Central memory CD8-positive, alpha-beta T cell (primary cell): ENCODE results near the gene NPAS2.

Experiments used
- ATAC-seq: fragments of 150-1000 bp; cut with Tn5 transposase; replicated peaks from 2 replicates; pipeline ENCODE4 v1.10.0; 2022; ENCODE audit warnings: mild to moderate bottlenecking, moderate FRiP score, moderate number of reproducible peaks; ENCODE audit not compliant: poor library complexity, severe bottlenecking; ENCODE audit errors: extremely low read depth
- DNase-seq, 2 donors: peaks; one replicate each; pipeline ENCODE4 v3.0.0; 2021; ENCODE audit warnings: low spot score in 2 of 2
- H3K27ac Mint-ChIP-seq: one replicate; pipeline ENCODE4 v1.8.0; 2022; ENCODE audit warnings: low read depth, mild to moderate bottlenecking, moderate library complexity, mixed read lengths
- H3K27me3 Mint-ChIP-seq: one replicate; pipeline ENCODE4 v1.8.0; 2022; ENCODE audit warnings: mixed read lengths
- H3K36me3 Mint-ChIP-seq: one replicate; pipeline ENCODE4 v1.8.0; 2022; ENCODE audit warnings: mild to moderate bottlenecking, moderate library complexity, mixed read lengths; ENCODE audit not compliant: insufficient read depth
- H3K4me1 Mint-ChIP-seq: one replicate; pipeline ENCODE4 v1.8.0; 2022; ENCODE audit warnings: mixed read lengths
- H3K4me3 Mint-ChIP-seq: one replicate; pipeline ENCODE4 v1.8.0; 2022; ENCODE audit warnings: mild to moderate bottlenecking, moderate library complexity, mixed read lengths
- H3K9me3 Mint-ChIP-seq: one replicate; pipeline ENCODE4 v1.8.0; 2022; ENCODE audit warnings: mixed read lengths

Gene NPAS2

DNA sequence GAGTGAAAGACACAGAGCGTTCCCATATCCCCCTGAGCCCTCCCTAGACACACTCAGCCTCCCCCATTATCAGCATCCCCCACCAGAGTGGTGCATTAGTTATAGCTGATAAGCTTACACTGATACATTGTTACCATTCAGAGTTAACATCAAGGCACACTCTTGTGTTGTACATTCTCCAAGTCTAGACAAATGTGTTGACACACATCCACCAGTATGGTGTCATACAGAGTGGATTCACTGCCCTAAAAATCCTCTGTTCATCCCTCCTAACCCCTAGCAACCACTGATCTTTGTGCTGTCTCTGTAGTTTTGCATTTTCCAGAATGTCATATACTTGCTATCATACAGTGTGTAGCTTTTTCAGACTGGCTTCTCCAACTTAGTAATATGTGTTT, 104.2 kb downstream of the NPAS2 start:
- Mint-ChIP-seq H3K36me3 (no peaks in the 10 kb centered on the region), H3K27ac (peak overlapping the region; percentile 82), H3K4me1 (peaks cover 7% of the 10 kb centered on the region), H3K9me3 (no peaks in the 10 kb centered on the region), H3K27me3 (no peaks in the 10 kb centered on the region), H3K4me3 (peak overlapping the region; percentile 63)
- peak; percentile 31 for ATAC-seq
- DNase-seq: no peak

DNA sequence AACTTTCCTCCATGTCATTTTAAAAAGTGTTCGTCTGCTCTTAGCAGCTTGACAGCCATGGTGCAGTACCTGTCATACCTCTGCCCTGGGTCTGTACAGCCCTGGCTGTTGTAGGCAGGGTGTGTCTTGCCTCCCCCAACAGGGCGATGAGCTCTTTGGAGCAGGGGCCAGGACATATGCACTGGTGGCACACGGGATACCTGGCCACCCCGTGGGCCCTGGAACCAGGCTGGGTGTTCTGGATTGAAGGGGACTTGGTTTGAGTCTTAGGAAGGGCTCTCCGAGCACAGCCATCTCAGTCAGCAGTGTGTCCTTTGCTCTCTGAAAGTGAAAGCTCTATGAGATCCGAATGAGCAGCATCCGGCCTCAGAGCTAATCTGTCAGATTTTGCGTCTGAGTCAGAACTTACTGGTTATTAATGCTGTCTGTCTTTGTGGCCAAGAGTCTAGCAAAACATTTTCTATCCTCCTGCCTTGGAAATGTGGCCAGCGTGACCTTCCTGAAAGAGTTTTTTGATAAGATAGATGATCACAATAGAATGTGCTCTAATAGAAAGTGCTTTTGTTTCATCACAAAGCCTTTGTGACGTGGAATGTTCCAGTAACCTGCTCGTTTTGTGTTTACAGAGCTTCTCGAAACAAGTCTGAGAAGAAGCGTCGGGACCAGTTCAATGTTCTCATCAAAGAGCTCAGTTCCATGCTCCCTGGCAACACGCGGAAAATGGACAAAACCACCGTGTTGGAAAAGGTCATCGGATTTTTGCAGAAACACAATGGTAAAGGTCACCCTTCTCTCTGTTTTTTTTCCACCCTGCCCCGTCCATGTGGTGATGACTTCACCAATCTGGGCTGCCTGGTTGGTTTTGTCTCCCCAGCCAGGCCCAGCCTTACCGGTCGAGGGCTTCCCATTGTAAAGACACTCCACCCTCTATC, 104.8 kb downstream of the NPAS2 start:
- DNase-seq: peak in 1 of 2 donors; percentile 34
- ATAC-seq: peak; percentile 93

DNA sequence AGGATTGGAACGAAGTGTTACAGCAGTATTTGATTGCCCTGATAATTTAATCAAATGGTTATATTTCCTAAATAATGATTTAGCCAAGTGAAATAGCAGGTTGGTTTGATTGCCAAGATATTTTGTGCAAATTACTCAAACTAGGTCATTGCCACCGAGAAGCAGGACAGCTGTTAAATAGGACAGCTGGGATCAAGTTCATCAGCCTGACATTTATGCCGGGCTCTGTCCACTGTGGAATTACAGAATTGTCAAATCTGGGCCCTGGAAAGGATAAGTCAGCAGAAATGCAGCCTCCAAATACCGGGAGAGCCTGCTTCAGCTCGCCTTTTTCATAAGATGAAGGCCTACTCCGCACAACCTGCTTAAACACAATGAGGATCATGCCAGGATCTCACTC, 108.3 kb downstream of the NPAS2 start:
- Mint-ChIP-seq H3K27me3 (no peaks in the 10 kb centered on the region), H3K9me3 (no peaks in the 10 kb centered on the region), H3K27ac (no peak overlapping the region), H3K36me3 (no peaks in the 10 kb centered on the region), H3K4me1 (peaks cover 7% of the 10 kb centered on the region), H3K4me3 (no peak overlapping the region)
- DNase-seq (no peak), ATAC-seq (no peak)

More for the DNA sequence above, 104.8 kb downstream of the NPAS2 start:
- no peaks in the 10 kb centered on the region for H3K27me3 Mint-ChIP-seq
- H3K4me3 Mint-ChIP-seq: peak overlapping the region; percentile 63
- peak overlapping the region; percentile 82 for H3K27ac Mint-ChIP-seq
- H3K36me3 Mint-ChIP-seq: no peaks in the 10 kb centered on the region
- no peaks in the 10 kb centered on the region for H3K9me3 Mint-ChIP-seq
- peaks cover 7% of the 10 kb centered on the region for H3K4me1 Mint-ChIP-seq

DNA sequence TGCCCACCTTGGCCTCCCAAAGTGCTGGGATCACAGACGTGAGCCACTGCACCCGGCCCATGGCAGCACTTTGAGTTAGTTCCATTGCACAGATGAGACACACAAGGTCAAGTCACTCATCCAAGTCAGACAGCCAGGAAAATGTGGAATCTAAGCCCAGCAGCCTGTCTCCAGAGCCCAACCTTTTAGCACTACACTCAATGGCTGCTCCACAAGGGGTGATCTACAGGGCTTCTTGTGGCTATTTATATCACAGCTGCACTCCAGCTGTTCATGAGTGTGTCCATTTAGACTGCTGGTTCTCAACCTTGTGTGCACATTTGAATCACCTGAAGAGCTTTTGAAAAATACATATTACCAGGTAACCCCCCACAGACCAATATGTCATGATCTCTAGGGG, 109.2 kb downstream of the NPAS2 start:
- Mint-ChIP-seq H3K9me3 (no peaks in the 10 kb centered on the region), H3K27me3 (no peaks in the 10 kb centered on the region), H3K36me3 (no peaks in the 10 kb centered on the region)

DNA sequence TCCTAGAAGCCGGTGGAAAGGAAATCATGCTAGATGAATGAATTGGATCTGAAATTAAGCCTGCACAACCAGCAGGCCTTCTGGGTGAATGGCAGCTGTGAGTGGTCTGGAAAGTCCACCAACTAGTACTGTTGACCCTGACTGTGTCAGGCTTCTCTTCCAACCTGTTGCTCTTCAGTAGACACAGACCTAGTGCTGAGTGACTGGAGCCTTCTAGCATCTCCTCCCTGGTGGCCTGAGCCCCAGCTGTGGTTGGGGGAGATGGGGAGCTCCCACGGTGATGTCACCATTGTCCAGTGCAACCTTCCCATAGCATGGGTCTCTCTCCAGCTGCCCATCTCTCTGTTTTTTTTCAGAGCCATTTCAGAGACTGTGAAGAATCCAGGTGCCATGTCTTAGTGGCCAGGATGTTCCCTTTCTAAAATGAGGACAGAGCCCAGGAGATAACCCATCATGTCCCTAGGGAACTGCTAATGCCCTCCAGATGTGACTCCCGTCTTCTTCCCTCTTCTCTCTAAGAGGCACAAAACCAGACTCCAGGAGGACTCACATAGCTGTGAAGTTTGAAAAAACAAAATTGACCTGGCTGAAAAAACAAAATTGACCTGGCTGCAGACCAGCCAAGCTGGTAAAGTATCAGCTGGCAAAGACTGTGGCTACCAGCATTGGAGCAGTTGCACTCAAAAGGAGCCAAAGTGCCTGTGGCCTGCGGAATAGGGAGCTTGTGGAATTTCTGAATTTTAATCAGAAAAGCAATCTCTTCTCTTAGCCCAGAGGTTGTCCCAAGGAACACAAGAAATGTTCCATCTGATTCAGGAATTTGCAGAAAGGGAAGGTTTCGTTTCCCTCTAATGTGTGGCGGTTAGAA, 114.8 kb downstream of the NPAS2 start:
- ATAC-seq (no peak), DNase-seq (no peak)
- no peaks in the 10 kb centered on the region for H3K9me3 Mint-ChIP-seq
- H3K4me3 Mint-ChIP-seq: no peak overlapping the region
- H3K27ac Mint-ChIP-seq: no peak overlapping the region
- H3K36me3 Mint-ChIP-seq: no peaks in the 10 kb centered on the region
- no peaks in the 10 kb centered on the region for H3K27me3 Mint-ChIP-seq
- no peaks in the 10 kb centered on the region for H3K4me1 Mint-ChIP-seq

More for the DNA sequence above, 109.2 kb downstream of the NPAS2 start:
- Mint-ChIP-seq H3K4me3 (no peak overlapping the region), H3K4me1 (peaks cover 5% of the 10 kb centered on the region), H3K27ac (no peak overlapping the region)
- DNase-seq: no peak
- ATAC-seq: no peak

DNA sequence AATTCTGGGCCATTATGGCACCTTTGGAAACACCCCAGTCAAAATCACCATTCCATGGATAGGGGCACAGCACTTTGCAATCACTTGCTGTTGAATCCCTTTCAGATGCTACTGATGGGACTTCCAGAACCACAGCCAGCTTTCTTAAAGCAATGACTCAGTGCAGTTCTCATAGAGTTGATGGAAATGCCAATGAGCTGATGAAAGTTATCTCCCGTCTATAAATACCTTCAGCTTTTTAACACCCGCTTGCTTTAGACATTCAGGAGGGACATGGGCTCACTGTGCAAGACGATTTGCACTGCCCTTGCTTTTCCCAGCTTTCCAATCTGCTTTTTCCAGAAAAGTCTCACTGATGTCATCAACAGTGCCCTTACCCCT, 115.4 kb downstream of the NPAS2 start:
- no peaks in the 10 kb centered on the region for H3K36me3 Mint-ChIP-seq
- no peak overlapping the region for H3K27ac Mint-ChIP-seq
- no peaks in the 10 kb centered on the region for H3K27me3 Mint-ChIP-seq
- no peak for ATAC-seq
- H3K4me1 Mint-ChIP-seq: no peaks in the 10 kb centered on the region
- no peak overlapping the region for H3K4me3 Mint-ChIP-seq
- no peak for DNase-seq
- no peaks in the 10 kb centered on the region for H3K9me3 Mint-ChIP-seq

DNA sequence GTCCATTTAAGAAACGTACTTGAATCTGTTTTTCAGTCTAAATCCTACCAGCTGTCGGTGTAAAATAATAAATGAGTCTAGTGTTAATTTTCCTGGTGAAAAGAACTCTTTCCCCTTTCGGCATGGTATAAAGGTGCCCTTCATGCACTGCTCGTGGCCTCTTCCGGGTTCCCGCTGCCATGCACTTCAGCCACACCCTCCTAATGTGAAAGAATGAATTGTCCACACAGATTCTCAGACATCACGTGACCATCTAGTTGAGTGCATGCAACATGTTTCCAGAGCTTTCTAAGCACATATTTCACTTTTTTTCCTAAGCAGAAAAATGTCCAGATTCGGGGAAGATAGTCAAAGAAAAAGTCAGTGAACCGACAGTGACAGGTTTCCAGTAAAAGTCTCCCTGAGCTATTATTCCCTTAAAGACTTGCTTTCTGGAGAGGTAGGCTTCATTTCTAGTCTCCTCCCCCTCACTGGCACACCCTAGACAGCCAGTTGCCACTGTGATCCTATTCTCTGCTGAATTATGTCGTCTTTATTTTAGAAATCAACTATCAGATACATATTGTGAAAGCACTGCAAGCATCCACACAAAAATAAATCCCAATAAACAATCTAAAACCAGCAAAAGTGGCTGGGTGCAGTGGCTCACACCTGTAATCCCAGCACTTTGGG, 116.3 kb downstream of the NPAS2 start:
- peaks cover 8% of the 10 kb centered on the region for H3K4me1 Mint-ChIP-seq
- no peak for DNase-seq
- no peaks in the 10 kb centered on the region for H3K9me3 Mint-ChIP-seq
- no peaks in the 10 kb centered on the region for H3K27me3 Mint-ChIP-seq
- H3K27ac Mint-ChIP-seq: no peak overlapping the region
- H3K36me3 Mint-ChIP-seq: peaks cover 1% of the 10 kb centered on the region
- H3K4me3 Mint-ChIP-seq: no peak overlapping the region
- no peak for ATAC-seq

DNA sequence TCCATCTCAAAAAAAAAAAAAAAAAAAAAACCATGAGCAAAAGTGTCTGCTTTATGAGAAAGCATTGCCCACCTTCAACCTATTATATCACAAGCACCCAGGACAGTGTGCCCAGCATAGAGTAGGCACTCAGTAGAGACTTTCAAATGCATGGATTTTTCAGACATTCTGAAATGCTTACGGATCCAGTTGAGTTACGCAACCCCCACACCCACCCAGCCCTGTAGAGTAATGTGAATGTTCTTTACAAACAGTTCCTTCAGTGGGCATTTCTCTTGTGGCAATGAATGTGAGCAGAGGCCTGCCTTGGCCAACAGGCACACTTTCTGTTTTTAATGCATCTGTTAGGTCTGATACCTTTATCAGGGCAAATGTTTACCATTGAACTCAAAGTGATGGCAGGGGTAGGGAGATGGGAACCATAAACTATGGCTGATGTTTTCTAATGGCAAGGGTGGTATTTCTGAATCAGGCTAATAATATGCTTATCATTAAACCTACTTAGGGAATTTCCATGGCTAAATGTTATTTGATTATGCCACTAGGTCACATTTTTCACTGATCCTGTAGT, 117.1 kb downstream of the NPAS2 start:
- no peak overlapping the region for H3K27ac Mint-ChIP-seq
- H3K4me1 Mint-ChIP-seq: peaks cover 17% of the 10 kb centered on the region
- DNase-seq (no peak), ATAC-seq (no peak)
- no peak overlapping the region for H3K4me3 Mint-ChIP-seq
- peaks cover 2% of the 10 kb centered on the region for H3K36me3 Mint-ChIP-seq
- H3K9me3 Mint-ChIP-seq: no peaks in the 10 kb centered on the region
- H3K27me3 Mint-ChIP-seq: no peaks in the 10 kb centered on the region

DNA sequence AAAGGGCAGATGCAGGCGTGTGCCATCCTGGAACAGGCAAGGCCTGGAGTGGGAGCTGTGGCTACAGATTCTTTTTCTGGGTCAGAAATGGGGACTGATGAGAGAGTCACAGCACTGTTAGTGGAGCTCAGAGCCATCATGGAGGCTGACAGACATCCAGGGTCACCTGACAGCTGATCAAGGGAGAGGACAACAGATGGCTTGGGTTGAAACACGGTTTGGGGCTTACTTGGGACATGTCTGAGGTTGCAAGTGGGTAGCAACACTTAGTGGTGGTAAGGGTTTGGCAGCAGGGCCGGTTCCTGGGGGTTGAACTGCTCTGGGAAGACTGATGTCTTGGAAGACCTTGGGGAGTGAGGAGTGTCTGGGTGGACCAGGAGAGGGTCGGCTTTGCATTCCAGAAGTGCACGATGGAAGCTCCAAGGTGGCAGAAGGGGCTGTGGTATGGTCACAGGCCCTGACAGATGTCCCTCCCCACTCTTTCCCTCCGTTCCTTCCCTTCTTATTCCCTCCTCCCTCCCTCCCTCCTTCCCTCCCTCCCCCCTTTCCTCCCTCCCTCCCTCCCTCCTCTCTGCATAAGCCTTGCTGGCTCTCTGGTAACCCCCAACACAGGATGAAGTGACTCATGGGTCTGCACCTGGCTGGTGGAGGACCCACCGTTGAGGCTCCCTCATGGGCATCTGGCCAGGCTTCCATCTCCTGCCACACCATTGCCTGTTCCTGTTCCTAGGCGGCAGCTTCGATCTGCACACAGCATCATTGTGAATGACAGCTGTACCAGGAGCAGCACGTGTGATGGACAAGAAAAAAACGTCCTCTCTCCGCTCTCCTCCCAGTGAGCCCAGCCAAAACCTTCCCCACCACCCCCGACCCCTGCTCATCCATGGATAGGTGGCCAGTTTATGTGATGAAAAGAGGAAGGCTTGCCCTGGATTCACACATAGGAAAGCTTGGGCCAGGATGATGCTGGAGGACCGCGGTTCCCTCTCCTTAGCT, 118.4 kb downstream of the NPAS2 start:
- Mint-ChIP-seq H3K4me3 (no peak overlapping the region), H3K27ac (no peak overlapping the region)

DNA sequence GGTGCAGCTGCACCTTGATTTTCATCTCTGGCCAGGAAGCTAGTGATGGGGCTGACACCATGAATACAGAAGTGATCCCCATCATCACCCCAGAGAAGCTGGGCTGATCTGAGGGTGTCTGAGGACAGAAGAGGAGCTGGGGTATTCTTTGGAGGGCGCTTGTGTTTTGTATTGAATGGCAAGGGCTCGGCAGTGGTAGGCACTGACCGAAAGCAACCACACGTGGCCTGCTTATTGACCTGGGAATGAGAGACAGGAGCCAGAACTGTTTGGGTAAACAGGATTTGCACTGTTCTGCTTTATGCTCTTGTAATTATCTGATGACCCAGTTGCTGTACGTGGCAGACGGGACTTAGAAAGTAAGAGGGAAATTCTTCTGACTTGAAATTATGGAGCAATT, 119.5 kb downstream of the NPAS2 start:
- Mint-ChIP-seq H3K4me1 (peaks cover 22% of the 10 kb centered on the region), H3K4me3 (no peak overlapping the region), H3K27me3 (no peaks in the 10 kb centered on the region), H3K27ac (no peak overlapping the region), H3K36me3 (peaks cover 3% of the 10 kb centered on the region), H3K9me3 (no peaks in the 10 kb centered on the region)
- ATAC-seq: no peak
- DNase-seq: no peak

More for the DNA sequence above, 118.4 kb downstream of the NPAS2 start:
- Mint-ChIP-seq H3K9me3 (no peaks in the 10 kb centered on the region), H3K4me1 (peaks cover 22% of the 10 kb centered on the region), H3K36me3 (peaks cover 2% of the 10 kb centered on the region), H3K27me3 (no peaks in the 10 kb centered on the region)
- ATAC-seq (no peak), DNase-seq (no peak)

DNA sequence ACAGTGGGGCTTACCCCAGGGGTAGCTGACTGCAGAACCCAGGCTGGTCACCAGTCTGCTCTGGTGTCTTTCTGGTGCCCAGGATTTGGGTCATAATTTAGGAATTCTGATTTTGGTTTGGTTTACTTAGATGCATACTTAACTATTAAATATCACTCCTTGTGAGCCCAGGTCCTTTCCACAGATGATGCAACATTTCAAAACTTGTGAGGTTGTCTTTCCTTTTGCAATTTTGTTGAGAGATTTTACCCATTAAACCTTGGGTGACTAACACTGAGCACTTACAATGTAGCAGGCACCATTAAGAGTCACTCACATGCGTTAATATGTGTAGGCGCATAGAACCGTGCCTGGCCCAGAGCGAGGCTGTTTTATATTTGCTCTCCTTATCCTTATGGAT, 120.3 kb downstream of the NPAS2 start:
- Mint-ChIP-seq H3K4me1 (peaks cover 22% of the 10 kb centered on the region), H3K27me3 (no peaks in the 10 kb centered on the region), H3K9me3 (no peaks in the 10 kb centered on the region), H3K36me3 (peaks cover 3% of the 10 kb centered on the region), H3K4me3 (peak overlapping the region; percentile 71), H3K27ac (peak overlapping the region; percentile 90)
- ATAC-seq: no peak
- no peak for DNase-seq
